ENCODE data around the gene CCDC88A.

DNA sequence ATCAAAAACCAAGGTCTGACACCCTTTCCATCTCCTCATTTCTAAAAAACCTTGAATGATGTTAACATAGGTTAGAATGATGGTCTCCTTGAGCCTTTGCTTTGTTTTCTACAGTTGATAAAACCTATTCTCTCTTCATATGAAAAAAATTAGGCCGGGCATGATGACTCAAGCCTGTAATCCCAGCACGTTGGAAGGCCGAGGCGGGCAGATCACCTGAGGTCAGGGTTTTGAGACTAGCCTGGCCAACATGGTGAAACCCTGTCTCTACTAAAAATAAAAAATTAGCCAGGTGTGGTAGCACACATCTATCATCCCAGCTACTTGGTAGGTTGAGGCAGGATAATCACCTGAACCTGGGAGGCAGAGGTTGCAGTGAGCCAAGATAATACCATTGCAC lies 49.4 kb downstream of the CCDC88A start:
- TF ChIP-seq, protein P1, sequence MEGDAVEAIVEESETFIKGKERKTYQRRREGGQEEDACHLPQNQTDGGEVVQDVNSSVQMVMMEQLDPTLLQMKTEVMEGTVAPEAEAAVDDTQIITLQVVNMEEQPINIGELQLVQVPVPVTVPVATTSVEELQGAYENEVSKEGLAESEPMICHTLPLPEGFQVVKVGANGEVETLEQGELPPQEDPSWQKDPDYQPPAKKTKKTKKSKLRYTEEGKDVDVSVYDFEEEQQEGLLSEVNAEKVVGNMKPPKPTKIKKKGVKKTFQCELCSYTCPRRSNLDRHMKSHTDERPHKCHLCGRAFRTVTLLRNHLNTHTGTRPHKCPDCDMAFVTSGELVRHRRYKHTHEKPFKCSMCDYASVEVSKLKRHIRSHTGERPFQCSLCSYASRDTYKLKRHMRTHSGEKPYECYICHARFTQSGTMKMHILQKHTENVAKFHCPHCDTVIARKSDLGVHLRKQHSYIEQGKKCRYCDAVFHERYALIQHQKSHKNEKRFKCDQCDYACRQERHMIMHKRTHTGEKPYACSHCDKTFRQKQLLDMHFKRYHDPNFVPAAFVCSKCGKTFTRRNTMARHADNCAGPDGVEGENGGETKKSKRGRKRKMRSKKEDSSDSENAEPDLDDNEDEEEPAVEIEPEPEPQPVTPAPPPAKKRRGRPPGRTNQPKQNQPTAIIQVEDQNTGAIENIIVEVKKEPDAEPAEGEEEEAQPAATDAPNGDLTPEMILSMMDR (IDR thresholded peaks at IDR 0.05) = no peak
- no peak for TF ChIP-seq POLR2AphosphoS5 (IDR thresholded peaks at IDR 0.05)
- no peak for TF ChIP-seq POLR2A (IDR thresholded peaks at IDR 0.05)
- no peak for TF ChIP-seq EP300 (IDR thresholded peaks at IDR 0.05)
